OCI-LY1 (cell line): ENCODE measurements around the gene TECPR2.

Experiments used
- EZH2 ChIP-seq: fragments of 200-600 bp; sonication (generic), shearing (Covaris generic); IDR thresholded peaks from 2 replicates; pipeline ENCODE4 v1.8.0; 2017; ENCODE audit warnings: borderline replicate concordance, mixed run types, mild to moderate bottlenecking, antibody characterized with exemption, low read length, moderate library complexity, mixed read lengths
- TF ChIP-seq, protein P1 (sequence below): fragments of 200-600 bp; sonication (generic), shearing (Covaris generic); IDR thresholded peaks from 2 replicates; pipeline ENCODE4 v1.5.1; 2017; ENCODE audit warnings: mild to moderate bottlenecking, antibody characterized with exemption, low read length, moderate library complexity, mixed read lengths

GRCh38 chr14:102377696-102378095, 15.0 kb downstream of the TECPR2 start:
- TF ChIP-seq, protein P1, sequence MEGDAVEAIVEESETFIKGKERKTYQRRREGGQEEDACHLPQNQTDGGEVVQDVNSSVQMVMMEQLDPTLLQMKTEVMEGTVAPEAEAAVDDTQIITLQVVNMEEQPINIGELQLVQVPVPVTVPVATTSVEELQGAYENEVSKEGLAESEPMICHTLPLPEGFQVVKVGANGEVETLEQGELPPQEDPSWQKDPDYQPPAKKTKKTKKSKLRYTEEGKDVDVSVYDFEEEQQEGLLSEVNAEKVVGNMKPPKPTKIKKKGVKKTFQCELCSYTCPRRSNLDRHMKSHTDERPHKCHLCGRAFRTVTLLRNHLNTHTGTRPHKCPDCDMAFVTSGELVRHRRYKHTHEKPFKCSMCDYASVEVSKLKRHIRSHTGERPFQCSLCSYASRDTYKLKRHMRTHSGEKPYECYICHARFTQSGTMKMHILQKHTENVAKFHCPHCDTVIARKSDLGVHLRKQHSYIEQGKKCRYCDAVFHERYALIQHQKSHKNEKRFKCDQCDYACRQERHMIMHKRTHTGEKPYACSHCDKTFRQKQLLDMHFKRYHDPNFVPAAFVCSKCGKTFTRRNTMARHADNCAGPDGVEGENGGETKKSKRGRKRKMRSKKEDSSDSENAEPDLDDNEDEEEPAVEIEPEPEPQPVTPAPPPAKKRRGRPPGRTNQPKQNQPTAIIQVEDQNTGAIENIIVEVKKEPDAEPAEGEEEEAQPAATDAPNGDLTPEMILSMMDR = no peak
- no peak for TF ChIP-seq EZH2
